Peyer's patch (tissue), 4 donors: ENCODE results near the gene ATP2B3.

Experiments used
- POLR2A ChIP-seq, 2 donors: fragments of 450-650 bp; IDR thresholded peaks; one replicate each; pipeline ENCODE4 v1.5.1; 2017; ENCODE audit warnings: antibody characterized with exemption in 2 of 2, mild to moderate bottlenecking in 2 of 2, moderate library complexity in 2 of 2
- TF ChIP-seq, protein P1 (sequence below), 6 experiments: fragments of 450-650 bp in 4 of 6; fragments of 200-600 bp in 2 of 6; sonication (generic) in 1 of 6; IDR thresholded peaks; one replicate each; pipeline ENCODE4 v1.5.1; 2017 to 2019; ENCODE audit warnings: antibody characterized with exemption in 6 of 6, mild to moderate bottlenecking in 3 of 6, moderate library complexity in 1 of 6

GRCh38 chrX:153583433-153583832, 66.0 kb downstream of the ATP2B3 start:
- TF ChIP-seq, protein P1, sequence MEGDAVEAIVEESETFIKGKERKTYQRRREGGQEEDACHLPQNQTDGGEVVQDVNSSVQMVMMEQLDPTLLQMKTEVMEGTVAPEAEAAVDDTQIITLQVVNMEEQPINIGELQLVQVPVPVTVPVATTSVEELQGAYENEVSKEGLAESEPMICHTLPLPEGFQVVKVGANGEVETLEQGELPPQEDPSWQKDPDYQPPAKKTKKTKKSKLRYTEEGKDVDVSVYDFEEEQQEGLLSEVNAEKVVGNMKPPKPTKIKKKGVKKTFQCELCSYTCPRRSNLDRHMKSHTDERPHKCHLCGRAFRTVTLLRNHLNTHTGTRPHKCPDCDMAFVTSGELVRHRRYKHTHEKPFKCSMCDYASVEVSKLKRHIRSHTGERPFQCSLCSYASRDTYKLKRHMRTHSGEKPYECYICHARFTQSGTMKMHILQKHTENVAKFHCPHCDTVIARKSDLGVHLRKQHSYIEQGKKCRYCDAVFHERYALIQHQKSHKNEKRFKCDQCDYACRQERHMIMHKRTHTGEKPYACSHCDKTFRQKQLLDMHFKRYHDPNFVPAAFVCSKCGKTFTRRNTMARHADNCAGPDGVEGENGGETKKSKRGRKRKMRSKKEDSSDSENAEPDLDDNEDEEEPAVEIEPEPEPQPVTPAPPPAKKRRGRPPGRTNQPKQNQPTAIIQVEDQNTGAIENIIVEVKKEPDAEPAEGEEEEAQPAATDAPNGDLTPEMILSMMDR (IDR thresholded peaks at IDR 0.05), result no peak
- TF ChIP-seq POLR2A (IDR thresholded peaks at IDR 0.05), result no peak
